ENCODE results near the gene GBP7.

GBP7 gene

GRCh38 chr1:89172468-89173143, 3.2 kb downstream of the GBP7 start:
- Histone ChIP-seq H3K27me3 (ENCODE audit: insufficient read depth, low read length, poor library complexity, severe bottlenecking) (no peaks in the 10 kb centered on the region), H2AFZ (ENCODE audit: low read length) (no peak overlapping the region), H3K4me3 (ENCODE audit: low read length, poor library complexity, severe bottlenecking) (no peak overlapping the region), H3K9me2 (replicated peaks; ENCODE audit: low read depth, low read length) (no peaks in the 10 kb centered on the region), H3K36me3 (ENCODE audit: insufficient read depth, low read length) (no peaks in the 10 kb centered on the region), H4K20me1 (ENCODE audit: insufficient read depth, low read length, poor library complexity, severe bottlenecking) (no peaks in the 10 kb centered on the region), H3K4me1 (ENCODE audit: insufficient read depth, low read length, poor library complexity, severe bottlenecking) (no peaks in the 10 kb centered on the region), H3K9me3 (ENCODE audit: insufficient read depth, low read depth, low read length) (no peaks in the 10 kb centered on the region), H3K4me2 (ENCODE audit: low read depth, low read length, poor library complexity, severe bottlenecking) (no peak overlapping the region), H3K79me2 (ENCODE audit: insufficient read depth, low read length) (no peaks in the 10 kb centered on the region), H3F3A (ENCODE audit: low read depth) (no peaks in the 10 kb centered on the region), H3K9ac (ENCODE audit: low read depth, low read length, poor library complexity, severe bottlenecking) (no peak overlapping the region)
- TF ChIP-seq EZH2phosphoT487 (IDR thresholded peaks at IDR 0.05; ENCODE audit: borderline replicate concordance) = no peak
- no peak for TF ChIP-seq CTCF (conservative IDR thresholded peaks at IDR 0.05; ENCODE audit: low read length)

GRCh38 chr1:89171067-89171438, 4.8 kb downstream of the GBP7 start:
- H3K27me3 ChIP-seq (ENCODE audit: insufficient read depth, low read length, poor library complexity, severe bottlenecking) = no peaks in the 10 kb centered on the region

GRCh38 chr1:89170170-89171066, 5.4 kb downstream of the GBP7 start:
- Histone ChIP-seq H3K27me3 (ENCODE audit: insufficient read depth, low read length, poor library complexity, severe bottlenecking) (no peaks in the 10 kb centered on the region), H3K79me2 (ENCODE audit: insufficient read depth, low read length) (no peaks in the 10 kb centered on the region), H3K4me2 (ENCODE audit: low read depth, low read length, poor library complexity, severe bottlenecking) (no peak overlapping the region), H3K4me3 (ENCODE audit: low read length, poor library complexity, severe bottlenecking) (no peak overlapping the region), H2AFZ (ENCODE audit: low read length) (peak overlapping the region; percentile 30), H3K9me3 (ENCODE audit: insufficient read depth, low read depth, low read length) (no peaks in the 10 kb centered on the region), H3K4me1 (ENCODE audit: insufficient read depth, low read length, poor library complexity, severe bottlenecking) (no peaks in the 10 kb centered on the region), H3K36me3 (ENCODE audit: insufficient read depth, low read length) (no peaks in the 10 kb centered on the region), H3K9ac (ENCODE audit: low read depth, low read length, poor library complexity, severe bottlenecking) (no peak overlapping the region), H4K20me1 (ENCODE audit: insufficient read depth, low read length, poor library complexity, severe bottlenecking) (no peaks in the 10 kb centered on the region), H3F3A (ENCODE audit: low read depth) (no peaks in the 10 kb centered on the region), H3K9me2 (replicated peaks; ENCODE audit: low read depth, low read length) (no peaks in the 10 kb centered on the region)
- TF ChIP-seq CTCF (conservative IDR thresholded peaks at IDR 0.05; ENCODE audit: low read length) = no peak
- no peak for TF ChIP-seq EZH2phosphoT487 (IDR thresholded peaks at IDR 0.05; ENCODE audit: borderline replicate concordance)

More at GRCh38 chr1:89171067-89171438, 4.8 kb downstream of the GBP7 start:
- no peaks in the 10 kb centered on the region for H3K4me1 ChIP-seq (ENCODE audit: insufficient read depth, low read length, poor library complexity, severe bottlenecking)
- no peaks in the 10 kb centered on the region for H3K36me3 ChIP-seq (ENCODE audit: insufficient read depth, low read length)
- no peaks in the 10 kb centered on the region for H3K79me2 ChIP-seq (ENCODE audit: insufficient read depth, low read length)
- TF ChIP-seq CTCF (conservative IDR thresholded peaks at IDR 0.05; ENCODE audit: low read length) (no peak), EZH2phosphoT487 (IDR thresholded peaks at IDR 0.05; ENCODE audit: borderline replicate concordance) (no peak)
- no peak overlapping the region for H3K4me3 ChIP-seq (ENCODE audit: low read length, poor library complexity, severe bottlenecking)
- no peak overlapping the region for H3K4me2 ChIP-seq (ENCODE audit: low read depth, low read length, poor library complexity, severe bottlenecking)
- no peaks in the 10 kb centered on the region for H4K20me1 ChIP-seq (ENCODE audit: insufficient read depth, low read length, poor library complexity, severe bottlenecking)
- peak overlapping the region; percentile 30 for H2AFZ ChIP-seq (ENCODE audit: low read length)
- H3K9me2 ChIP-seq (replicated peaks; ENCODE audit: low read depth, low read length) = no peaks in the 10 kb centered on the region
- H3F3A ChIP-seq (ENCODE audit: low read depth) = no peaks in the 10 kb centered on the region
- no peak overlapping the region for H3K9ac ChIP-seq (ENCODE audit: low read depth, low read length, poor library complexity, severe bottlenecking)
- no peaks in the 10 kb centered on the region for H3K9me3 ChIP-seq (ENCODE audit: insufficient read depth, low read depth, low read length)

All from Loucy (cell line).